HepG2 (cell line): ENCODE results near the gene NLRC5. TPM values are rescaled to one million over a fixed set of nuclear protein-coding genes. Genes with fewer than 3 reads are reported as not detected.

Experiments used
- ATM ChIP-seq: fragments of 450-650 bp; IDR thresholded peaks from 2 replicates; pipeline ENCODE4 v1.7.1; 2017; ENCODE audit warnings: mild to moderate bottlenecking, borderline replicate concordance
- CENPT ChIP-seq: sonication (generic); formaldehyde crosslinking; IDR thresholded peaks from 2 replicates; pipeline ENCODE4 v1.8.0; 2022; ENCODE audit warnings: low read depth, mild to moderate bottlenecking, moderate library complexity, missing genetic modification reagents
- CSRNP1 ChIP-seq: sonication (generic); formaldehyde crosslinking; IDR thresholded peaks from 2 replicates; pipeline ENCODE4 v1.8.1; 2023; ENCODE audit warnings: mild to moderate bottlenecking, missing genetic modification reagents
- FUBP1 ChIP-seq: sonication (generic); formaldehyde crosslinking; IDR thresholded peaks from 2 replicates; pipeline ENCODE4 v1.5.1; 2020; ENCODE audit warnings: missing genetic modification reagents, mild to moderate bottlenecking, borderline replicate concordance
- LCORL ChIP-seq, 2 experiments: fragments of 450-650 bp in 1 of 2; sonication (generic) in 1 of 2; formaldehyde crosslinking in 1 of 2; IDR thresholded peaks; 2 replicates each; pipeline versions ENCODE4 v1.5.0 to v1.6.1; 2017 to 2020; ENCODE audit warnings: antibody characterized with exemption in 1 of 2, missing genetic modification reagents in 1 of 2
- MEIS1 ChIP-seq: sonication (generic); formaldehyde crosslinking; IDR thresholded peaks from 2 replicates; pipeline ENCODE4 v1.9.0; 2021; ENCODE audit warnings: mild to moderate bottlenecking, missing genetic modification reagents, moderate library complexity, borderline replicate concordance
- MLLT10 ChIP-seq: sonication (generic); formaldehyde crosslinking; IDR thresholded peaks from 2 replicates; pipeline ENCODE4 v1.4.0; 2020; ENCODE audit warnings: missing genetic modification reagents
- PHB2 ChIP-seq: fragments of 450-650 bp; IDR thresholded peaks from 2 replicates; pipeline ENCODE4 v1.6.1; 2018; ENCODE audit not compliant: partially characterized antibody
- RFXANK ChIP-seq: IDR thresholded peaks from 2 replicates; pipeline ENCODE4 v1.6.1; 2016
- SYNCRIP ChIP-seq: fragments of 200-400 bp; formaldehyde crosslinking; IDR thresholded peaks from 2 replicates; pipeline ENCODE4 v1.6.1; 2018; ENCODE audit warnings: mild to moderate bottlenecking, low read depth, low read length; ENCODE audit not compliant: insufficient read depth
- TEAD2 ChIP-seq: sonication (generic); formaldehyde crosslinking; IDR thresholded peaks from 2 replicates; pipeline ENCODE4 v1.9.0; 2021; ENCODE audit warnings: missing genetic modification reagents
- TP53 ChIP-seq: sonication (generic); formaldehyde crosslinking; conservative IDR thresholded peaks from 2 replicates; pipeline ENCODE4 v1.4.0; 2020; ENCODE audit warnings: missing genetic modification reagents
- ZBTB7A ChIP-seq: sonication (generic); formaldehyde crosslinking; IDR thresholded peaks from 2 replicates; pipeline ENCODE4 v1.8.0; 2022; ENCODE audit warnings: mild to moderate bottlenecking, missing genetic modification reagents
- ZFAT ChIP-seq: sonication (generic); formaldehyde crosslinking; conservative IDR thresholded peaks from 2 replicates; pipeline ENCODE4 v1.8.1; 2023; ENCODE audit warnings: missing genetic modification reagents, inconsistent platforms
- ZIK1 ChIP-seq: sonication (generic); formaldehyde crosslinking; IDR thresholded peaks from 2 replicates; pipeline ENCODE4 v1.5.0; 2020; ENCODE audit warnings: mild to moderate bottlenecking, low read depth, missing genetic modification reagents, borderline replicate concordance
- ZNF543 ChIP-seq: sonication (generic); formaldehyde crosslinking; IDR thresholded peaks from 2 replicates; pipeline ENCODE4 v1.4.0; 2020; ENCODE audit warnings: mild to moderate bottlenecking, missing genetic modification reagents
- ZNF556 ChIP-seq: sonication (generic); formaldehyde crosslinking; IDR thresholded peaks from 2 replicates; pipeline ENCODE4 v1.4.0; 2020; ENCODE audit warnings: mild to moderate bottlenecking, missing genetic modification reagents, borderline replicate concordance
- ZNF781 ChIP-seq: sonication (generic); formaldehyde crosslinking; IDR thresholded peaks from 2 replicates; pipeline ENCODE4 v1.5.1; 2020; ENCODE audit warnings: borderline replicate concordance, mild to moderate bottlenecking, missing genetic modification reagents; ENCODE audit errors: not compliant biosample characterization
- ZSCAN20 ChIP-seq: sonication (generic); formaldehyde crosslinking; IDR thresholded peaks from 2 replicates; pipeline ENCODE4 v1.4.0; 2020; ENCODE audit warnings: missing genetic modification reagents, mild to moderate bottlenecking, borderline replicate concordance
- polyA plus RNA-seq, 8 experiments: library from polyadenylated mRNA; depleted of rRNA in 3 of 8; stranded (reverse) in 7 of 8; unstranded in 1 of 8; fragments of >200 nt; fragmentation: Illumina TruSeq in 4 of 8; extraction: Trizol in 4 of 8; gene quantifications; 2 replicates each; pipeline versions ENCODE4 v1.2.1 to v1.2.3, GENCODE V29; 2011 to 2016; ENCODE audit warnings: low read depth in 4 of 8, missing spikeins in 1 of 8, mixed read lengths in 1 of 8; ENCODE audit not compliant: insufficient read depth in 1 of 8
- total RNA-seq, 5 experiments: library from RNA; depleted of rRNA; stranded (reverse); fragments of >200 nt; fragmentation: Illumina TruSeq; extraction: Trizol; gene quantifications; 2 replicates each; pipeline ENCODE4 v1.2.3, GENCODE V29; 2016; ENCODE audit warnings: low read depth in 1 of 5
- TF ChIP-seq, protein P1 (sequence below): sonication (generic); formaldehyde crosslinking; conservative IDR thresholded peaks from 2 replicates; pipeline ENCODE4 v1.8.1; 2023; ENCODE audit warnings: missing genetic modification reagents
- TF ChIP-seq, protein P2 (sequence below): sonication (generic); formaldehyde crosslinking; IDR thresholded peaks from 2 replicates; pipeline ENCODE4 v1.5.1; 2020; ENCODE audit warnings: missing genetic modification reagents, mild to moderate bottlenecking, borderline replicate concordance

Gene NLRC5
- total and polyA plus RNA-seq, 2 of the 13 experiments (the other 11 are each of a cell fraction or from before 2014, with no cell fraction given): 6.3 to 12.7 TPM

DNA sequence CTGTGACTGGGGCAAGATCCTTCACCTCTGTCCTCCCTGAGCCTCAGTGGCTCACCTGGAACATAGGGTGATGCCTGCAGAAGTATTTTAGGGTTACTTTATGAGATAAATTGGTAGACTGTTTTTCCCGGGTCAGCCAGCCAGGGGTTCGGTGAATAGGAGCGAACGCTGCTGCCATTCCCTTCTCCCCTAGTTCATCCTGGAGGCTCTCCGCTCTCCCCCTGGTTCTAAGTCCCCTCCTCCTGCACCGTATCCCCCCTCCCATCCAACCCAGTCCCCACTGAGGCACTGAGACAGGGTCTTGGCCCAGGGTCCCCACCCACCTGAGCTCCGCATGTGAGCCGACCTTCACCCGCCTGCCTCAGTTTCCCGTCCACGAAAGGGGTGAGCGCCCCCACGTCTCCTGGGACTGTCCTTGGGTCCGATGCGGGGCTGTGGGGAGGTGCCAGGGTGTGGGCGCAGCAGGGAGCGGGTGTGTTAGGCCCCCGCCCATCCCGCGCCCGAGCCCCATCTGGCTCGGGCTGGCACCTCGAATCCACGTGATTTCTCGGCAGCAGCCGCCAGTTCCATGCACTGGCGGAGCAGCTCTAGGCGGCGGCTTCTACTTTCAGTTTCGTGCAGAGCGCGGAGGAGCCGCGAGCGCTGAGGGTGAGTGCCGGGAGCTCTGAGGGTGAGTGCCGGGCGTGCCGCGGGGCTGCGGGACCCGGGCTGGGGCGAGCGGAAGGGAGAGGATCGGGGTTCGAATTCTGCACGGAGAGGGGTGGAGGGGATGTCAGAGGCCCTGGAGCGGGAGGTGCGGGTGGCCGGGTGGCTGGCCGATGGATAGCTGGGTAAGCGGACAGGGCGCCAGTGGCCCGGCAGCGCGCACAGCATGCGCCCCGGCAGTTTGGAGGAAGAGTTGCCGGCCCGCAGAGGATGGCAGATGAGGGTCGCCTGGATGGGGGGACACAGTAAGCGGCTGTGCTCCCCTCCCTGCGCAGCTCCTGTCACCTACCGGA, at the start of gene NLRC5 (continued):
- no peak for TF ChIP-seq MLLT10
- peak; percentile 92 for TF ChIP-seq ZNF781
- TF ChIP-seq, protein P1, sequence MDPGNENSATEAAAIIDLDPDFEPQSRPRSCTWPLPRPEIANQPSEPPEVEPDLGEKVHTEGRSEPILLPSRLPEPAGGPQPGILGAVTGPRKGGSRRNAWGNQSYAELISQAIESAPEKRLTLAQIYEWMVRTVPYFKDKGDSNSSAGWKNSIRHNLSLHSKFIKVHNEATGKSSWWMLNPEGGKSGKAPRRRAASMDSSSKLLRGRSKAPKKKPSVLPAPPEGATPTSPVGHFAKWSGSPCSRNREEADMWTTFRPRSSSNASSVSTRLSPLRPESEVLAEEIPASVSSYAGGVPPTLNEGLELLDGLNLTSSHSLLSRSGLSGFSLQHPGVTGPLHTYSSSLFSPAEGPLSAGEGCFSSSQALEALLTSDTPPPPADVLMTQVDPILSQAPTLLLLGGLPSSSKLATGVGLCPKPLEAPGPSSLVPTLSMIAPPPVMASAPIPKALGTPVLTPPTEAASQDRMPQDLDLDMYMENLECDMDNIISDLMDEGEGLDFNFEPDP (CRISPR knock-in tag): no peak
- TF ChIP-seq ZFAT (CRISPR knock-in tag): peak; percentile 84; the same call in 1 of the 2 replicates
- no peak for TF ChIP-seq MEIS1 (CRISPR knock-in tag)
- no peak for TF ChIP-seq SYNCRIP
- TF ChIP-seq ZSCAN20 (CRISPR knock-in tag): peak; percentile 27; the same call in 1 of the 2 replicates
- TF ChIP-seq CENPT (CRISPR knock-in tag): no peak
- TF ChIP-seq LCORL (IDR thresholded peaks at IDR 0.05): no peak
- TF ChIP-seq LCORL (CRISPR knock-in tag; IDR thresholded peaks at IDR 0.05): peak; percentile 65; the same call in 1 of the 2 replicates
- peak; percentile 68; the same call in 1 of the 2 replicates for TF ChIP-seq TP53 (CRISPR knock-in tag)
- TF ChIP-seq ZBTB7A (CRISPR knock-in tag): no peak
- TF ChIP-seq ATM: no peak
- TF ChIP-seq ZNF543 (CRISPR knock-in tag): no peak; the same call in 1 of the 2 replicates
- TF ChIP-seq, protein P2, sequence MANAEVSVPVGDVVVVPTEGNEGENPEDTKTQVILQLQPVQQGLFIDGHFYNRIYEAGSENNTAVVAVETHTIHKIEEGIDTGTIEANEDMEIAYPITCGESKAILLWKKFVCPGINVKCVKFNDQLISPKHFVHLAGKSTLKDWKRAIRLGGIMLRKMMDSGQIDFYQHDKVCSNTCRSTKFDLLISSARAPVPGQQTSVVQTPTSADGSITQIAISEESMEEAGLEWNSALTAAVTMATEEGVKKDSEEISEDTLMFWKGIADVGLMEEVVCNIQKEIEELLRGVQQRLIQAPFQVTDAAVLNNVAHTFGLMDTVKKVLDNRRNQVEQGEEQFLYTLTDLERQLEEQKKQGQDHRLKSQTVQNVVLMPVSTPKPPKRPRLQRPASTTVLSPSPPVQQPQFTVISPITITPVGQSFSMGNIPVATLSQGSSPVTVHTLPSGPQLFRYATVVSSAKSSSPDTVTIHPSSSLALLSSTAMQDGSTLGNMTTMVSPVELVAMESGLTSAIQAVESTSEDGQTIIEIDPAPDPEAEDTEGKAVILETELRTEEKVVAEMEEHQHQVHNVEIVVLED (CRISPR knock-in tag): peak; percentile 48; the same call in 1 of the 2 replicates
- peak; percentile 49; the same call in 1 of the 2 replicates for TF ChIP-seq CSRNP1 (CRISPR knock-in tag)
- TF ChIP-seq TEAD2 (CRISPR knock-in tag): no peak
- TF ChIP-seq ZNF556: no peak
- TF ChIP-seq FUBP1 (CRISPR knock-in tag): no peak
- TF ChIP-seq ZIK1: no peak; the same call in 1 of the 2 replicates
- TF ChIP-seq RFXANK (CRISPR knock-in tag): no peak
- TF ChIP-seq PHB2: no peak
